ENCODE results near the gene MOB1A. TPM values are rescaled to one million over a fixed set of nuclear protein-coding genes. Genes with fewer than 3 reads are reported as not detected.

The MOB1A gene
- total RNA-seq (2016; rRNA removed; fragmentation: Illumina TruSeq; extraction: Trizol) (139 and 217 TPM in 2 replicates), polyA plus RNA-seq (2011; rRNA removed) (33.2 and 48.2 TPM in 2 replicates), polyA minus RNA-seq (2011; rRNA and poly(A)+ RNA removed; ENCODE audit: low replicate concordance) (17.0 and 33.6 TPM in 2 replicates), Bru-seq, nascent RNA (percentile 93 among the genes with signal in this experiment), BruChase-seq, experiment 1, labeled RNA remaining after a 6-hour chase (percentile 99 among the genes with signal in this experiment), BruChase-seq, experiment 2, labeled RNA remaining after a 2-hour chase (percentile 97 among the genes with signal in this experiment)
- 26.2 and 34.3 TPM in 2 replicates for total RNA-seq (2016; cell fraction: cytosol; rRNA removed; fragmentation: Illumina TruSeq; extraction: Trizol; ENCODE audit: low read depth)
- total RNA-seq (2016; cell fraction: insoluble cytoplasmic fraction; rRNA removed; fragmentation: Illumina TruSeq; extraction: Trizol): 135 and 223 TPM in 2 replicates
- total RNA-seq (2016; cell fraction: membrane; rRNA removed; fragmentation: Illumina TruSeq; extraction: Trizol): 73.7 and 77.9 TPM in 2 replicates
- 58.0 and 69.5 TPM in 2 replicates for total RNA-seq (2016; cell fraction: nucleus; rRNA removed; fragmentation: Illumina TruSeq; extraction: Trizol)
- polyA plus RNA-seq (2011; cell fraction: cytosol; rRNA removed): 17.6 and 27.6 TPM in 2 replicates
- 10.7 and 17.1 TPM in 2 replicates for polyA plus RNA-seq (2011; cell fraction: nucleus; rRNA removed)
- polyA plus RNA-seq (2012): 42.5 and 50.3 TPM in 2 replicates
- 18.1 and 21.3 TPM in 2 replicates for polyA plus RNA-seq (2016; cell fraction: cytosol; fragmentation: Illumina TruSeq; extraction: Trizol; ENCODE audit: low read depth)
- polyA plus RNA-seq (2016; cell fraction: insoluble cytoplasmic fraction; fragmentation: Illumina TruSeq; extraction: Trizol; ENCODE audit: low read depth): 128 and 131 TPM in 2 replicates
- 35.8 and 42.0 TPM in 2 replicates for polyA plus RNA-seq (2016; cell fraction: membrane; fragmentation: Illumina TruSeq; extraction: Trizol; ENCODE audit: low read depth)
- 52.2 and 58.5 TPM in 2 replicates for polyA plus RNA-seq (2016; cell fraction: nucleus; fragmentation: Illumina TruSeq; extraction: Trizol; ENCODE audit: insufficient read depth, low read depth)
- 28.0 and 36.2 TPM in 2 replicates for polyA minus RNA-seq (2011; cell fraction: cytosol; rRNA and poly(A)+ RNA removed)
- 30.4 and 30.7 TPM in 2 replicates for polyA minus RNA-seq (2011; cell fraction: nucleus; rRNA and poly(A)+ RNA removed)
- long read RNA-seq, experiment 1, full-length matches to known transcripts: 73 of 113 reads
- long read RNA-seq, experiment 1, partial matches to known transcripts: 4 of 113 reads
- long read RNA-seq, experiment 1, other reads (novel, unspliced or antisense): 36 of 113 reads
- long read RNA-seq, experiment 2, full-length matches to known transcripts: 33 of 124 reads
- long read RNA-seq, experiment 2, partial matches to known transcripts: 2 of 124 reads
- long read RNA-seq, experiment 2, other reads (novel, unspliced or antisense): 89 of 124 reads

DNA sequence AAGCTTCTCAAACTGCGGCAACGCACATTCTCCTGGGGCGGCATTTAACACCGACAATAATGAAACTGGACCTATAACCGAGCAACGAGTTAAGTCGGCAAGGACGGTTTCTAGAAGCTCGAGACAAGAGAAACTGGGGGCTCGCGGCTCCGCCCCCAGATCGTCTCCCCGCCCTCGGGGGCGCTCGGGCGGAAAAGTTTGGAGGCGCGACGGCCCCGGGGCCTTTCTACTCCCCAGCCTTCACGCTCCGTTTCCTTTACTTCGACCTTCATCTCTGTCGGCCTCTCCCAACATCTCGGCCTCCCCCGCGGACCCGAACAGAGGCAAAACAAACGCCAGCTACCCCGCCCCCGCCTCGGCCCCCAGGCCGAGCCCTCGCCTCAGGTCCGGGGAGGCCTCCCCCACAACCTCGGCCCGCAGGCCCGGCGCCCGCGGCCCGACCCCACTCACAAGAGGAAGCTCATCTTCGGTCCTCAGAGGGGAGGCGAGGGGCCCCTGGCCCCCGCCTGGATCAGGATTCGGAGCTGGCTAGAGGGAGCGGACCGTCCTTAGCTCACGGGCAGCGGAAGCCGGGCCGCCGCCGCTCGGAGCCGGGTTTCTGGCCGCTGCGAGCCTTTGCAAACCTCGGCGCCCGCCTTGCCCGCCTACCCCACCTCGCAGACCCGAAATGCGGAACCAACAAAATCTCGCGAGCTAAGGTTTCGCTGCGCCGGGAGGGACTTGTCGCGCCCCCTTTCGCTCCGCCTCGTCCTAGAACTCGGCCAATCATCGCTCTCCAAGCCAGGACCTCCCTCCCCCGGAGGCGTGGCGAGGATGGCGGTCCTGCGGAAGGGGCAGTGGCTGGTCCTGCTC, at the start of gene MOB1A:
MOB1A (minus strand) TSS at position 669 of the 852 bp plus-strand sequence; CDS start at position 464, 205 bp downstream.
- H3K27ac ChIP-seq (ENCODE audit: extremely low read length, insufficient read depth, low read length): peak within 1 kb of the TSS; percentile 96
- peaks cover 44% of the 10 kb centered on the region for H3K79me2 ChIP-seq (ENCODE audit: insufficient read depth, low read length)
- H3K4me1 ChIP-seq (ENCODE audit: insufficient read depth, low read length): peaks cover 43% of the 10 kb centered on the region
- H3K27me3 ChIP-seq (ENCODE audit: control insufficient read depth in 1 of 2, insufficient read depth in 2 of 2, low read length in 2 of 2): no peaks in the 10 kb centered on the region; a peak in 1 of 5 replicates
- CTCF ChIA-PET (ENCODE audit: low intra/inter-chr PET ratio, low total read pairs): no interaction called here
- H3K9me3 ChIP-seq (ENCODE audit: low read length): no peaks in the 10 kb centered on the region
- intact Hi-C loops (cut with micrococcal nuclease; ENCODE audit: unreplicated experiment): loop anchor here (2.0 kb wide), 1 partner anchor 20 kb away; the partner anchor contains the start of gene MTHFD2
- peaks cover 34% of the 10 kb centered on the region for H4K20me1 ChIP-seq (ENCODE audit: insufficient read depth, low read length)
- WGBS (ENCODE audit: low lambda C conversion rate): 1% methylated on average over 41 of the region's 84 CpGs
- FAIRE-seq (peak; percentile 96), ATAC-seq (peak; percentile 98), DNase-seq (ENCODE audit: low spot score) (peak; percentile 98)
- peak within 1 kb of the TSS; percentile 88 for H3K4me2 ChIP-seq (ENCODE audit: low read depth, low read length)
- H3K36me3 ChIP-seq (replicated peaks in 1 of 2; ENCODE audit: control insufficient read depth in 1 of 2, insufficient read depth in 2 of 2, low read length in 2 of 2): peaks cover 0 to 1% of the 10 kb centered on the region in 2 experiments; a peak in 1 of 5 replicates
- in situ Hi-C loops (cut with HindIII; ENCODE audit: extremely low pct_ligation_motif_present, low pct_unique_long_range_greater_than_20kb): no loop called here
- BruUV-seq (replicated peaks): no TSS peak
- H3K9ac ChIP-seq (ENCODE audit: insufficient read depth, low read depth, low read length): peak within 1 kb of the TSS; percentile 94
- H2AFZ ChIP-seq (ENCODE audit: low read length): peak within 1 kb of the TSS; percentile 61
- POLR2A ChIA-PET: interaction anchor here (0.7 to 2.5 kb wide), 31 partner anchors 9 to 441 kb away, joined by 3 to 53 read pairs (median 5); partner anchors contain the start of genes BOLA3, DGUOK, HTRA2 and MTHFD2
- peak within 1 kb of the TSS; percentile 66 to 91 (median 82) for H3K4me3 ChIP-seq (replicated peaks in 1 of 3; ENCODE audit: insufficient read depth in 1 of 3, low read depth in 2 of 3, low read length in 3 of 3)
- TF ChIP-seq ZNF547 (CRISPR knock-in tag; IDR thresholded peaks at IDR 0.05) (peak; percentile 74; the same call in 1 of the 2 replicates), ZNF24 (IDR thresholded peaks at IDR 0.05) (no peak), KLF11 (CRISPR knock-in tag; IDR thresholded peaks at IDR 0.05) (peak; percentile 52; the same call in 1 of the 2 replicates), ZNF644 (CRISPR knock-in tag; IDR thresholded peaks at IDR 0.05; ENCODE audit: low read depth) (0 out of 2 replicates have a peak, but pooled peaks have one; percentile 6), ZNF235 (CRISPR knock-in tag; IDR thresholded peaks at IDR 0.05; ENCODE audit: borderline replicate concordance) (no peak), XRCC5 (optimal IDR thresholded peaks at IDR 0.05; ENCODE audit: low read length) (peak; percentile 81), KDM4B (CRISPR knock-in tag; IDR thresholded peaks at IDR 0.05) (0 out of 2 replicates have a peak, but pooled peaks have one; percentile 62), ZNF552 (CRISPR knock-in tag; IDR thresholded peaks at IDR 0.05; ENCODE audit: borderline replicate concordance) (no peak), ZFP36 (IDR thresholded peaks at IDR 0.05; ENCODE audit: borderline replicate concordance, low read depth, low read length, partially characterized antibody) (no peak), CENPT (CRISPR knock-in tag; IDR thresholded peaks at IDR 0.05; ENCODE audit: low read depth) (no peak), ZBTB8A (CRISPR knock-in tag; IDR thresholded peaks at IDR 0.05; ENCODE audit: borderline replicate concordance, low read depth) (peak; percentile 76; the same call in 1 of the 2 replicates), ZNF737 (CRISPR knock-in tag; IDR thresholded peaks at IDR 0.05; ENCODE audit: borderline replicate concordance) (0 out of 2 replicates have a peak, but pooled peaks have one; percentile 19)
- TF ChIP-seq, protein P1, sequence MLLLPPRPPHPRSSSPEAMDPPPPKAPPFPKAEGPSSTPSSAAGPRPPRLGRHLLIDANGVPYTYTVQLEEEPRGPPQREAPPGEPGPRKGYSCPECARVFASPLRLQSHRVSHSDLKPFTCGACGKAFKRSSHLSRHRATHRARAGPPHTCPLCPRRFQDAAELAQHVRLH (CRISPR knock-in tag; IDR thresholded peaks at IDR 0.05; ENCODE audit: borderline replicate concordance, low read depth): peak; percentile 24; the same call in 1 of the 2 replicates
- TF ChIP-seq, protein P2, sequence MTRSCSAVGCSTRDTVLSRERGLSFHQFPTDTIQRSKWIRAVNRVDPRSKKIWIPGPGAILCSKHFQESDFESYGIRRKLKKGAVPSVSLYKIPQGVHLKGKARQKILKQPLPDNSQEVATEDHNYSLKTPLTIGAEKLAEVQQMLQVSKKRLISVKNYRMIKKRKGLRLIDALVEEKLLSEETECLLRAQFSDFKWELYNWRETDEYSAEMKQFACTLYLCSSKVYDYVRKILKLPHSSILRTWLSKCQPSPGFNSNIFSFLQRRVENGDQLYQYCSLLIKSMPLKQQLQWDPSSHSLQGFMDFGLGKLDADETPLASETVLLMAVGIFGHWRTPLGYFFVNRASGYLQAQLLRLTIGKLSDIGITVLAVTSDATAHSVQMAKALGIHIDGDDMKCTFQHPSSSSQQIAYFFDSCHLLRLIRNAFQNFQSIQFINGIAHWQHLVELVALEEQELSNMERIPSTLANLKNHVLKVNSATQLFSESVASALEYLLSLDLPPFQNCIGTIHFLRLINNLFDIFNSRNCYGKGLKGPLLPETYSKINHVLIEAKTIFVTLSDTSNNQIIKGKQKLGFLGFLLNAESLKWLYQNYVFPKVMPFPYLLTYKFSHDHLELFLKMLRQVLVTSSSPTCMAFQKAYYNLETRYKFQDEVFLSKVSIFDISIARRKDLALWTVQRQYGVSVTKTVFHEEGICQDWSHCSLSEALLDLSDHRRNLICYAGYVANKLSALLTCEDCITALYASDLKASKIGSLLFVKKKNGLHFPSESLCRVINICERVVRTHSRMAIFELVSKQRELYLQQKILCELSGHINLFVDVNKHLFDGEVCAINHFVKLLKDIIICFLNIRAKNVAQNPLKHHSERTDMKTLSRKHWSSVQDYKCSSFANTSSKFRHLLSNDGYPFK (CRISPR knock-in tag; IDR thresholded peaks at IDR 0.05; ENCODE audit: borderline replicate concordance): peak; percentile 69; the same call in 1 of the 2 replicates
